Stimulated activated CD4-positive, alpha-beta T cell treated with anti-CD3 and anti-CD28 coated beads, Interleukin-2, amount 100 ng/mL, for 48 hours (primary cell): ENCODE measurements around the gene SIPA1.

Experiments
- DNase-seq, 2 donors: peaks; one replicate each; pipeline ENCODE4 v3.0.0-alpha.2; 2020

SIPA1 gene, protein sequence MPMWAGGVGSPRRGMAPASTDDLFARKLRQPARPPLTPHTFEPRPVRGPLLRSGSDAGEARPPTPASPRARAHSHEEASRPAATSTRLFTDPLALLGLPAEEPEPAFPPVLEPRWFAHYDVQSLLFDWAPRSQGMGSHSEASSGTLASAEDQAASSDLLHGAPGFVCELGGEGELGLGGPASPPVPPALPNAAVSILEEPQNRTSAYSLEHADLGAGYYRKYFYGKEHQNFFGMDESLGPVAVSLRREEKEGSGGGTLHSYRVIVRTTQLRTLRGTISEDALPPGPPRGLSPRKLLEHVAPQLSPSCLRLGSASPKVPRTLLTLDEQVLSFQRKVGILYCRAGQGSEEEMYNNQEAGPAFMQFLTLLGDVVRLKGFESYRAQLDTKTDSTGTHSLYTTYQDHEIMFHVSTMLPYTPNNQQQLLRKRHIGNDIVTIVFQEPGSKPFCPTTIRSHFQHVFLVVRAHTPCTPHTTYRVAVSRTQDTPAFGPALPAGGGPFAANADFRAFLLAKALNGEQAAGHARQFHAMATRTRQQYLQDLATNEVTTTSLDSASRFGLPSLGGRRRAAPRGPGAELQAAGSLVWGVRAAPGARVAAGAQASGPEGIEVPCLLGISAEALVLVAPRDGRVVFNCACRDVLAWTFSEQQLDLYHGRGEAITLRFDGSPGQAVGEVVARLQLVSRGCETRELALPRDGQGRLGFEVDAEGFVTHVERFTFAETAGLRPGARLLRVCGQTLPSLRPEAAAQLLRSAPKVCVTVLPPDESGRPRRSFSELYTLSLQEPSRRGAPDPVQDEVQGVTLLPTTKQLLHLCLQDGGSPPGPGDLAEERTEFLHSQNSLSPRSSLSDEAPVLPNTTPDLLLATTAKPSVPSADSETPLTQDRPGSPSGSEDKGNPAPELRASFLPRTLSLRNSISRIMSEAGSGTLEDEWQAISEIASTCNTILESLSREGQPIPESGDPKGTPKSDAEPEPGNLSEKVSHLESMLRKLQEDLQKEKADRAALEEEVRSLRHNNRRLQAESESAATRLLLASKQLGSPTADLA

DNA sequence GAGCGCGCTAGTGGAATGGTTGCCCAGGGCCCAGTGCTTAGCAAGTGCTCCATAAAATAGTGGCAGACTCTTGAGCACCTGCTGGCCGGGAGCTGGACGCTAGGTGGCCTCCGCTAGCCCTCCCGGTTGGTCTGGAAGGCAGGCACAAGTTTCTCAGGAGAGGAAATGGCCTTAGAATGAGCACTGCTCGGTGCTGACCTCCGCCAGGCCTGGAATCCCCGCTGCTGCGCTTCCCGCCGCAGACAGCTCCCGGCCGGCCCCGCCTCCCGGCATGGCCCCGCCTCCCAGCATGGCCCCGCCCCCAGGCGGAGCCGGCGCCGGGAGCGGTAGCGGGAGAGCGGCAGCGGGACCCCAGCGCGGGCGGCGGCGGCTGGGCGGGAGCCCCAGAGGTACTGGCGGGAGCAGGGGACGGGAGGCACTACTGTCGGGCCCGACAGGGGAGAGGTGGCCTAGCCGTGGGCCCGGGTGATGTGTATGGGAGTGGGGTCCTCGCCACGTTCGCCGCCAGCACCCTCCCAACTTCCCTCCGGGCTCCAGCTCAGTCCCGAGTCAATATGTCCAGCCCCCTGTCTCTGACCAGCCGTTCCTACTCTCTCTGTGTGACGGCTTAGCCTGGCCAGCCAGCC, at the start of gene SIPA1:
TSS of gene SIPA1 (plus strand) at position 308 of the 626 bp plus-strand sequence. CDS start 2,821 bp downstream, outside the sequence.
- peak; percentile 73 to 83 for DNase-seq

GRCh38 chr11:65588199-65589054, 49.5 kb upstream of the SIPA1 start:
- peak; percentile 70 to 71 for DNase-seq

GRCh38 chr11:65589444-65590239, 48.3 kb upstream of the SIPA1 start:
- DNase-seq: no peak

GRCh38 chr11:65590240-65590738, 47.6 kb upstream of the SIPA1 start:
- DNase-seq: no peak

DNA sequence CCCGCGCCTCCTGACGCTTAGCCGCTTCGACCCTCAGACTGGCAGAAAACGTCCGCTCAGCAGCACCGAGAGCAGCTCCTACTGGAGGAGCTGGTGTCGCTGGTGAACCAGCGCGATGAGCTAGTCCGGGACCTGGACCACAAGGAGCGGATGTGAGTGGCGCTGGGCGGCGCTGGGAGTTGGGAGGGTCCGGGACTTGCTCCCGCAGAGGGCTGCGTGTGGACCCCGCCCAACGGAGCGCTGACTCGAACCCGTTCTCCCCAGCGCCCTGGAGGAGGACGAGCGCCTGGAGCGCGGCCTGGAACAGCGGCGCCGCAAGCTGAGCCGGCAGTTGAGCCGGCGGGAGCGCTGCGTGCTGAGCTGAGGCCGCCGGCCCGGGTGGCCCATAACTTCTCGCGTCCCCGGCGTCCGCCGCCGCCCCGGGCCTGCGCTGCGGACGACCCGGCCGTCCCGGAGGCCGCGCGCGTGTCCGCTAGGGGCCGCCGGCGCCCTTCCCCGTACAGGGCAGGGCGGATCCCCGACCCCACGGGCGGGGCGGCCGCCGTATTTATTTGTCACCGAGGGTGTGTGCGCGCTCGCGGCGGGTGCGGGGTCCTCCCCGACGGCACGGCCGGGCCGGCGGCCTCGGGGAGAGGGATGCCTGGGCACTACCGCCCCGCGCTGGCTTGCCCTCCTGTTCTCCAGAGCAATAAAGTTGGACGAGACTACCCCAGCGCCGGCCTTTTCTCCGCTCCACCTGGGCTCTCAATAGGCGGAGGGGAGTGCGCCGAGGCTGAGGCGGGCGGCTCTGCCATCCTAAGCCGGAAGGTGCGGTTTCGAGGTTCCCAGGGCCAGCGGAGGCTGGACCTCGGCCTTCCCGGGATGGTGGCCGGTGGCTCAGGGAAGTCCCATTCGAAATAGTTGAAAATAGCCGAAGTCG, 45.7 kb upstream of the SIPA1 start:
- no peak for DNase-seq

DNA sequence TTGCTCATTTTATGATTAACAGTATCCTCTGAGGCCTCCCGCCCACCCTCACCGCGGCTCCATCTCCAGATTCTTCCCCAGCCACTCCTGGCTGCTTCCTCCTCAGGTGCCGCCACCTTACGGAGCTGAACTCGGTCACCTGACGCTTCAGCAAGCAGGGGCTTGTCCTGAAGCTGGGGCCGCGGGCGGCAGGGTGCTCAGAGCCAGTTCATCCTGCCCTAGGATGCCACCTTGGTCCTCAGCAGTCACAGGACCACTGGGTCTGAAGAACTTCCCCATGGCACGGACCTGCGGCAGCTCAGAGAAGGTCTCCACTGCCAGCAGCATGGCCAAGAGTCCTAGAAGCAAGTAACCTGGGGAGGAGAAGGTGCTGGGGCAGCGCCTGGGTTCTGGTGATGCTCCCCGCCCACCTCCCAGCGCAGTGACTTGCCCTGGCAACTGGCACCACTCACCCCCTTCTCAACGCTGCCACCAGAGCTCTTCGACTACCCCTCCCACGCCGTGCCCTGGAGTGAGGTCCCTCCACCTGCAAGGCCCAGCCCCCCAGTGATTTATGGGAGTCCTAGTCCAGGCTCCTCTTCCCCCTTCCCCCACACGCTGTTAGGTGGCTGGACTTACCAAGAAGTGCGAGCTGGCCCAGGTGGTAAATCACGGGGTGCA, 44.9 kb upstream of the SIPA1 start:
- no peak for DNase-seq

GRCh38 chr11:65593518-65594414, 44.1 kb upstream of the SIPA1 start:
- DNase-seq: no peak

- DNase-seq: no peak
These were observed 42.8 kb upstream of the SIPA1 start for GRCh38 chr11:65595131-65595530.

GRCh38 chr11:65595543-65596281, 42.2 kb upstream of the SIPA1 start, which contains the start of gene KCNK7:
TSS of gene KCNK7 (minus strand) at chr11:65595800. CDS start at chr11:65595772, 28 bp downstream.
- no peak for DNase-seq

DNA sequence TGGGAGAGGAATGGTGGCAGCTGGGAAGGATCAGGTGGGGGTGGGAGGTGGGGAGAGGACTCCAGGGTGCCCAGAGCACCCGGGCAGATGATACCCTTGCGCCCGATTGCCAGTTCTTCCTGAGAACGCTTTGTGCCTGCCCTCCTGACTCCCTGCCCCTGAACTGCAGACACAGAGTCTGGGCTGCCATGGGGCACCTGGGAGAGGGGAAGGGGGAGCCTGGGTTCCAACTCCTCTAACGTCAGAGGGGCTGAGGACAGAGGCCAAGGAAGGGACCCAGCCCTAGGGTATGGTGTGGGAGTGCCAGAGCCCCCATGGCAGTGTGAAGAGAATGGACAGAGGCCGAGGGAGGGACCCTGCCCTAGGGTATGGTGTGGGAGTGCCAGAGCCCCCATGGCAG, 41.4 kb upstream of the SIPA1 start:
- DNase-seq: no peak

- no peak for DNase-seq
These were observed 39.6 kb upstream of the SIPA1 start for GRCh38 chr11:65598258-65598699.

- no peak for DNase-seq
These were observed 38.5 kb upstream of the SIPA1 start for GRCh38 chr11:65599216-65599954.

- DNase-seq: no peak
These were observed 38.0 kb upstream of the SIPA1 start for GRCh38 chr11:65599955-65600246.

- DNase-seq: no peak
These were observed 33.6 kb upstream of the SIPA1 start for GRCh38 chr11:65604258-65604657.

DNA sequence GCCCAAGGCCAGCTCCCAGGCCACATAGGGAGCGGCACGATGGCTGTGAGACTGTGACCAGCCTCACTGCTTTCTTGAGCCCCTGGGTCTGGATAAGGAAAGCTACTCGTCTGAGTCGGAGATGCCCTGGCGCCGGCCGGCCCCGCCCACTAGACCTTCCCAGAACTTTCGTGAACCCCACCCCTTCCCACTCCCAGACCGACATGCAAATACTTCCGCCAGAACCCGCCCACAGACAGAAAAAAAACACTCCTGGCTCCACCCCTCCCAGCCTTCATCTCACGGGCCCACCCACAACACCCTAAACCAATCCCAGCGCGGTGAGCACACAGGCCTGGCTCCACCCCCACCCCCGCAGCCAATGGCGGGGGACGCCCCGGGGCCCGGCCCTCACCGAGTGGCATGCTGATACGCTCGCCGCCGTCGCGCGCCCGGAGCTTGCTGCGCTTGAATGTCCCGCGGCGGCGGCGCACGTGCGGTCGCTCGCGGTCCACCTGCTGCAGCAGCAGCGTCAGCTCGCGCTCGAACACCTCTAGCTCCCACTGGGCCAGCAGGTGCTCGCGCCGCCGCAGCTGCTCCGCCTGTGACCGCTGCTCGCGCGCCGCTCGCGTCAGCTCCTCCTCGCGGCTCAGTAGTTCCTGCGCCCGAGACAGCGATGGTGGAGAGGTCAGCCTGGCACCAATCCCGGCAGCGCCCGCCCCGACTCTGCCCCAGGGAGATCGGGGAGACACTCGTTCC, 30.9 kb upstream of the SIPA1 start:
- no peak for DNase-seq
